Kidney (tissue), 14 donors: ENCODE data around the gene POLE2. TPM values are rescaled to one million over a fixed set of nuclear protein-coding genes. Genes with fewer than 3 reads are reported as not detected.
A peak's percentile ranks its signal among the peaks of the same experiment; 100 is the strongest.

ENCODE experiments used
- DNase-seq, 5 donors: peaks; one replicate each; pipeline ENCODE4 v3.0.0-alpha.2; 2013 to 2020
- FAIRE-seq: peaks from 2 replicates; lab custom pipeline; 2012; peaks lifted over from hg19 to GRCh38; lab: Jason Lieb, UNC
- H3K27ac ChIP-seq, 2 donors: one replicate each; pipeline ENCODE4 v1.7.0; 2013; ENCODE audit warnings: low read depth in 2 of 2, low read length in 2 of 2, inconsistent platforms in 1 of 2
- H3K27me3 ChIP-seq: one replicate; pipeline ENCODE4 v1.7.1; 2013; ENCODE audit warnings: low read length, inconsistent platforms; ENCODE audit not compliant: control insufficient read depth, insufficient read depth
- H3K36me3 ChIP-seq, 3 donors: one replicate each; pipeline versions ENCODE4 v1.7.0 to v1.7.1; 2013; ENCODE audit warnings: low read length in 3 of 3, control low read depth in 1 of 3, inconsistent platforms in 1 of 3; ENCODE audit not compliant: insufficient read depth in 3 of 3, control insufficient read depth in 2 of 3
- H3K4me1 ChIP-seq, 3 donors: one replicate each; pipeline versions ENCODE4 v1.7.0 to v1.7.1; 2013; ENCODE audit warnings: low read length in 3 of 3, inconsistent platforms in 1 of 3, low read depth in 1 of 3; ENCODE audit not compliant: control insufficient read depth in 2 of 3, insufficient read depth in 2 of 3
- H3K4me3 ChIP-seq, 3 donors: one replicate each; pipeline versions ENCODE4 v1.7.0 to v1.8.1; 2013; ENCODE audit warnings: low read length in 3 of 3, control low read depth in 1 of 3, inconsistent platforms in 1 of 3
- H3K9ac ChIP-seq, 3 donors: one replicate each; pipeline versions ENCODE4 v1.7.0 to v1.7.1; 2013; ENCODE audit warnings: low read length in 3 of 3, control low read depth in 1 of 3, inconsistent platforms in 1 of 3
- H3K9me3 ChIP-seq, 3 donors: one replicate each; pipeline versions ENCODE4 v1.7.0 to v1.7.1; 2013; ENCODE audit warnings: low read length in 3 of 3, control low read depth in 1 of 3, inconsistent platforms in 1 of 3; ENCODE audit not compliant: control insufficient read depth in 2 of 3, insufficient read depth in 1 of 3
- intact Hi-C: fragments of 100-400 bp; cut with DNase I; formaldehyde crosslinking; loops from one replicate; pipeline ENCODE4 v1.11.1; 2022
- polyA plus RNA-seq: library from polyadenylated mRNA; stranded (reverse); fragments of 350-450 nt; fragmentation: Illumina TruSeq; extraction: RNeasy Lipid Tissue Mini Kit (QIAGEN cat#74804); gene quantifications from one replicate; pipeline ENCODE4 v1.2.3, GENCODE V29; 2014; ENCODE audit warnings: low read depth, low replicate concordance; ENCODE audit not compliant: insufficient read depth
- total RNA-seq: library from RNA; stranded (reverse); fragmentation: NEBNext Ultra II Directional; extraction: Animal tissue kit (Norgen Biotek cat#: 25700); gene quantifications from one replicate; pipeline ENCODE4 v1.2.1, GENCODE V29; 2021
- TF ChIP-seq, protein P1 (sequence below): IDR thresholded peaks from 3 replicates; pipeline ENCODE4 v1.5.1; 2012; ENCODE audit warnings: mild to moderate bottlenecking, moderate library complexity, borderline replicate concordance; ENCODE audit not compliant: insufficient read depth; ENCODE audit errors: extremely low read depth
- donor health status: control.
- donor health status: control.
- donor health status: control.
- donor health status: control.
- donor health status: control.
- donor health status: DM: yes; HTN: yes; CAD: no.
- donor health status: Normal renal cell carcinoma (clear cell type).

Gene POLE2
- total and polyA plus RNA-seq, 2 donors from 2014 or later: 0.58 to 2.6 TPM

DNA sequence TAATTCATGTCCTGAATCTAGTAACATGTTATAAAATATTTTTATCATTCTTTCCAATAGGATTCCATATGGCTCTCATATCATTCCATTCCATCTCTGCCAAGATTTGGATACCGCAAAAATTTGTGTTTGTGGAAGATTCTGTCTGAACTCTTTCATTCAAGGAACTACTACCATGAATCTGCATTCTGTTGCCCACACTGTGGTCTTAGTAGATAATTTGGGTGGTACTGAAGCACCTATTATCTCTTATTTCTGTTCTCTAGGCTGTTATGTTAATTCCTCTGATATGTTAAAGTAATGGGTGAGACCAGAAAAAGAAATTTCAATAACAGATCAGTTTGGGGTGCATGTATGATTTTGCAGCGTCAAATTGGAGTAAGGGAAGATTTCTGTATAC, 73.8 kb downstream of the POLE2 start:
- DNase-seq (no peak), FAIRE-seq (no peak)
- Histone ChIP-seq H3K9me3 (no peaks in the 10 kb centered on the region), H3K4me1 (no peaks in the 10 kb centered on the region), H3K4me3 (no peak overlapping the region), H3K9ac (no peak overlapping the region), H3K36me3 (peaks cover 0 to 5% (median 2%) of the 10 kb centered on the region in 3 donors), H3K27ac (no peak overlapping the region), H3K27me3 (no peaks in the 10 kb centered on the region)
- intact Hi-C loops: no loop called here
- TF ChIP-seq, protein P1, sequence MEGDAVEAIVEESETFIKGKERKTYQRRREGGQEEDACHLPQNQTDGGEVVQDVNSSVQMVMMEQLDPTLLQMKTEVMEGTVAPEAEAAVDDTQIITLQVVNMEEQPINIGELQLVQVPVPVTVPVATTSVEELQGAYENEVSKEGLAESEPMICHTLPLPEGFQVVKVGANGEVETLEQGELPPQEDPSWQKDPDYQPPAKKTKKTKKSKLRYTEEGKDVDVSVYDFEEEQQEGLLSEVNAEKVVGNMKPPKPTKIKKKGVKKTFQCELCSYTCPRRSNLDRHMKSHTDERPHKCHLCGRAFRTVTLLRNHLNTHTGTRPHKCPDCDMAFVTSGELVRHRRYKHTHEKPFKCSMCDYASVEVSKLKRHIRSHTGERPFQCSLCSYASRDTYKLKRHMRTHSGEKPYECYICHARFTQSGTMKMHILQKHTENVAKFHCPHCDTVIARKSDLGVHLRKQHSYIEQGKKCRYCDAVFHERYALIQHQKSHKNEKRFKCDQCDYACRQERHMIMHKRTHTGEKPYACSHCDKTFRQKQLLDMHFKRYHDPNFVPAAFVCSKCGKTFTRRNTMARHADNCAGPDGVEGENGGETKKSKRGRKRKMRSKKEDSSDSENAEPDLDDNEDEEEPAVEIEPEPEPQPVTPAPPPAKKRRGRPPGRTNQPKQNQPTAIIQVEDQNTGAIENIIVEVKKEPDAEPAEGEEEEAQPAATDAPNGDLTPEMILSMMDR: no peak

DNA sequence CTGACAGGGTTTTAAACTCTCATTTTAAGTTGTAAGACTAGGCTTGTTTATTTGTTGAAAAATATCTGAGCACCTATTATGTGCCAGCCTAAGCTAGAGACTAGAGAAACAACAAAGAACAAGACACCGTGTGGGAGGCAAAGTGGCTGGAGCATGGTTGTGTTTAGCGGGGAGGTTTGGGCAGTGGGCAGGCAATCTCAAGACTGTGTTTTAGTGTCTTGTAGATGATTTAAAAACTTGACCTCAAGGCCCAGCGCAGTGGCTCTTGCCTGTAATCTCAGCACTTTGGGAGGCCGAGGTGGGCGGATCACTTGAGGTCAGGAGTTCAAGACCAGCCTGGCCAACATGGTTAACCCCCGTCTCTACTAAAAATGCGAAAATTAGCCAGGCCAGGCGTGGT, 75.3 kb downstream of the POLE2 start:
- TF ChIP-seq, protein P1: no peak
- DNase-seq: peak in 1 of 5 donors; percentile 17
- no peak for FAIRE-seq
- H3K27me3 ChIP-seq: no peaks in the 10 kb centered on the region
- H3K9me3 ChIP-seq: no peaks in the 10 kb centered on the region
- H3K27ac ChIP-seq: no peak overlapping the region
- H3K36me3 ChIP-seq: no peaks in the 10 kb centered on the region
- no peak overlapping the region for H3K9ac ChIP-seq
- no peak overlapping the region for H3K4me3 ChIP-seq
- H3K4me1 ChIP-seq: no peaks in the 10 kb centered on the region
- intact Hi-C loops: no loop called here

DNA sequence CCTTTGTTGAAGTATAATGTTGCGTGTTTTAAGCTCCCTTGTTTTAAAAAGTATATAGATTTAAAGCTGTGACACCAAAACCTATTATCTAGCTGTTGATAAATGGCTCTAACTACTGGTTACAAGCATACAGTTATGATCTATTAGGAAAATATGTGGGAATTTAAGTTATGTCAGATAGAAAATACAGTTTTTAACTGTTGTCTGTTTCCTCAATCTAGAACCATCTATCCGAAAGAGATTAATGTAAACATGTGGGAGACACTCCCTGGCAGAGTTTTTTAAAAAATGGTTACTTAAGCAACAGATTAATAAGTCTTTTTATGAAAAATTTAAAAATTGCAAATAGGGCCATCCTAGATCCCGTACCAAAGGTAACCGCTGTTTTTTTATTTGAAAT, 75.8 kb downstream of the POLE2 start:
- DNase-seq: no peak

More for the DNA sequence above, 75.8 kb downstream of the POLE2 start:
- no peaks in the 10 kb centered on the region for H3K4me1 ChIP-seq
- no peaks in the 10 kb centered on the region for H3K27me3 ChIP-seq
- TF ChIP-seq, protein P1: no peak
- no peak overlapping the region for H3K27ac ChIP-seq
- H3K4me3 ChIP-seq: no peak overlapping the region
- H3K9me3 ChIP-seq: no peaks in the 10 kb centered on the region
- H3K36me3 ChIP-seq: no peaks in the 10 kb centered on the region
- no peak for FAIRE-seq
- intact Hi-C loops: no loop called here
- H3K9ac ChIP-seq: no peak overlapping the region
